Islet precursor cell (in vitro differentiated cells): ENCODE data around the gene TPST2.

Experiments
- DNase-seq: peaks from one replicate; pipeline ENCODE4 v3.0.0-alpha.2; 2018

Gene TPST2

DNA sequence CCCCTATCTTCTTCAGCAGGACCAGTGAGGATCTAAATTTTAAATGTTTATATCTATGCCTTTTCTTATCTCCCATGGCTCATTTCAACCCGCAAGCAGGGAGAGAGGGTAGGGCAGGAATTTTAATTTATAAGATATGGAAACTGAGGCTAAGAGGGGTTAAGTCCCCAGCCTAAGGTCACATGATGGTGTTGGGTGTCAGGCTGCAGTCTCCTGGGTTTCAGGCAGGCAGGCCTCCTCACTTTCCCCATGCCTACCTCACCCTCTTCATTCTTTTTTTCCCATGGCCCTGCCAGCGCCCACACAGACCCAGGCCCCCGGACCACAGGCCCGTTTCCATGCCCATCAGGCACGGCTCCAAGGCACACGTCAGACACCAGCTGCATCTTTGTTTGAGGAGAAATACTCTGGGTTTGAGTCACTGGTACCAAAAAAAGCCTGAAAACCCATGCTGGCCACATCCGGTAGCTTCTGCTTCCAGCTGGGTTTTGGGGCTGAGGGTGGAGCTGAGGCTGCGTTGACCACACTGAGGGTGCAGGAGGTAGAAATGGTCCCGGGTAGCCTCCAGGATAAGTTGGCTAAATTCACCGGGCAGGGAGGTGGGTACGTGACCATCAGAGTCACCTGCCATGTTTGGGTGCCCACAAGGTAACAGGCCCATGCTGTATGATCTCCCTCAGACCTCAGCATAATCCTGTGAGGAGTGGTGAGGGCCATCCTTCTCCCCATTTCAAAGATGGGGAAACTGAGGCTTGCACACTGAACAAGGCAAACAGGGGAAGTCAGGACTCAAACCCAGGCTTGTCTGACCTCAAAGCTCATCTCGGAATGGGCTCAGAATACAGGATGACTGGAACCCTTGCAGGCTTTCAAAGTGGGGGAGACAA, 20.4 kb upstream of the TPST2 start:
- no peak for DNase-seq

DNA sequence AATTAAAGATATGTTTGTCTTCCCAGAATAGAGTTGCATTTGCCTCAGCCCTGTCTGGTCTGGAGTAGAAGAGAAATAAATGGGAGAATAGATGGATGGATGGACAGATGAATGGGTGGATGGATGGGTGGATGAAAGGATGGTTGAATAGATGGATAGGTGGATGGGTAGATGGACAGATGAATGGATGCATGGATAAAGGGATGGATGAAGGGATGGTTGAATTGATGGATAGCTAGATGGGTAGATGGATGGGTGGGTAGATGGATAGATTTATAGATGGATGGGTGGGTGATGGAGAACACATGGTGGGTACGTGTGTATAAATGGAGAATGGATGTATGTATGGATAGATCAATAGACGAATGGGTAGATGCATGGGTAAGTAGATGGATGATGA, 19.4 kb upstream of the TPST2 start:
- no peak for DNase-seq

GRCh38 chr22:26608129-26608528, 18.2 kb upstream of the TPST2 start:
- no peak for DNase-seq

- DNase-seq, result no peak
Observed at GRCh38 chr22:26606611-26607010, 16.7 kb upstream of the TPST2 start.

- no peak for DNase-seq
Observed at GRCh38 chr22:26604368-26604767, 14.4 kb upstream of the TPST2 start.

GRCh38 chr22:26602127-26602526, 12.2 kb upstream of the TPST2 start:
- DNase-seq, result no peak

GRCh38 chr22:26601726-26602125, 11.8 kb upstream of the TPST2 start:
- DNase-seq, result no peak

GRCh38 chr22:26599505-26599904, 9.6 kb upstream of the TPST2 start:
- no peak for DNase-seq

DNA sequence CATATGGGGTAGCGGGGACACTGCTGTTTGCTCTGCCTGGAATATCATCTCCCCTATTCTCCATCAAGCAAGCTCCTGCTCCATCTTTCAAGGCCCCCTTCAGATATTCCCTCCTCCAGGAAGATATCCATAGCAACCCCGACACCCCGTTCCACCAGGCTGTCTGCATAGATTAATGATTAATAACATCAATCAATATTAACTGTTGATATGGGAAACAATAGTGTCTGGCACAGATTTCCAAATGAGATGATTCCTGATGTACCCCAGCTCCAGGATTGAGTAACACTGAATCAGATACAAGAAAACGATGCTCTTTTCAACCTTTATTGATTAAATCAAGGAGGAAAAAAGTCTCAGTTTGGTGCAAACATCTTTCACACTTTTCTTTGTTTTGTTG, 7.5 kb upstream of the TPST2 start:
- DNase-seq, result no peak

DNA sequence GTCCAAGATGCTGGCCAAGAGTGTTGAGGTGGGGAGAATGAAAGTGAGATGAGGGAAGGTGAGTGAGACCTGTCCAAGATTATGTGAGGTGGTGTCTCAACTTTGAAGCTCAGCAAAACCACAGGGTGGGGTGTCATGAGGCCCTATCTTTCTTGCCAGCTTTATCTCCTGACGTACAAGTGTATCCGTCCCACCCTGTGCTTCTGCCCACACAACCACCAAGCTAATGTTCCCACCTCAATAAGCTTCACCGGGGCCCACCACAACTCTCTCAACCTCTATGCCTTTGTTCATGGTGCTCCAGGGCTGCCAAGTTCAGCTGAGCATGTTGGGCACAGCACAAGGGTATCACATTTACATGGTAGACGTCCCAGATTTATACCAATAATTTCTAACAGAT, 7.1 kb upstream of the TPST2 start:
- DNase-seq, result no peak

- no peak for DNase-seq
Observed at GRCh38 chr22:26593763-26594162, 3.8 kb upstream of the TPST2 start.

- no peak for DNase-seq
Observed at GRCh38 chr22:26592421-26592891, 2.5 kb upstream of the TPST2 start.

GRCh38 chr22:26589367-26589844, 526 bp downstream of the TPST2 start:
- DNase-seq, result peak; percentile 75

DNA sequence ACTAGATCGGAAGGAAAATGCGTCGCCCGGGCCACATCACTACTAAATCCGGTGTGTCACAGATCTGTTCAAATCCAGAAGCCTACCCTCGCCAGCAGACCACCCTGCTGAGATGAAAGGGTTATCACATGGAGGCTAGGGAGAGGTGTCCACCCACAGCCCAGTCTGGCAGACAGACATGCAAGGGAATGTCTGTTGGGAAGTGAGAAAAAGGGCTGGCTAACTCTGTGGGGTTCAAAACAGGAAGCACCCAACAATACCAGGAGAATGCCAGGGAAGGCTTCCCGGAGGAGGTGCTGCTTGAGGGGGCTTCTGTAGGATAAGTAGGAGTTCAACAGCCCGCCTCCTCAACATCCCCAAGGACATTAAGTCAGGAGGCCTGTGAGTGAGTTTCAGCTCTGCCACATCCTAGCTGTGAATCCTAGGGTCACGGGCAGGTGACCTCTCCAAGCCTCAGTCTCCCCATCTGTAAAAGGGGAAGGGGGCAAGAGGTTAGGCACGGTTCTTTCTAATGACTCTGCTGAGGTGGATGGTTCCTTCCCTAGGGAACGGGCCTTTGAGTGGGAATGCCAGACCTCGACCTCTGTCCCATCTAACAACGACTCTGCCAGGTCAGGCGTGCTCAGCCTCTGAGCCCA, 1.1 kb downstream of the TPST2 start:
- no peak for DNase-seq

GRCh38 chr22:26587991-26588613, 1.8 kb downstream of the TPST2 start:
- DNase-seq, result no peak

DNA sequence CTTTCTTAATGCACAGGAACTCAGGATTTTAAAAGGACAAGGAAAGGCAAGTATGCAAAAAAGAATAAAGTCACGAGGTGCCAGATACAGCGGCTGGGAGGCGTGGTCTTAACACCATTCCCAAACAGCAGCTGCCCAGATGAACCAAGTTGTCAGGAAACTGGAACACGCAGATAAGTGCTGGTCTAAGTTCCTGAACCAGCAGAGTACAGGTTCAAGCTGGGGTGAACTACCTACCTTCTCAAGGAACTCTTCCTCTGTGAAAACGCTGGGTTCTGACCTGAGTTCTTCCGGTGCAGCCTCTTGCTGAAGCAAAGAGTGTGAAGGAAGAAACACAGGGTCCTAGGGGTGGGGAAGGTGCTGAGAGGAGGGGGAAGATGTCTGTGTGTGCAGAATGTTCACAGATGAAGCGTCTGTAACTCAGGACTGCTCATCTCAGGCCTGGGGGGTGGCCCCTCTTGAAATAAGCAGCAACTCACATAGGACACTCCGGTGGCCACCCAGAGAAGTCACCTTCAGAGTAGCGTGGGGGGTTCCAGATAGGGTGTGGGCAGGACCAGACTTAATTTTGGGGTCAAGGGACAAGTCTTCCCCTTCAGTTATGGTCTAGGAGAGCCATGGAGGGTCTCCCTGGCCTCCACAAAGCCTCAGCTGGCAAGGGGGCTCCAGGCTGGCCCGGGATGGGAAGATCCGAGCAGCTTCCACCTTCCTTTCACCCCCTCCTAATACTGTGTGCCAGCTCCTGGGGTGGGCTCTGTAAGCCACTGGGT, 3.2 kb downstream of the TPST2 start:
- DNase-seq, result no peak

DNA sequence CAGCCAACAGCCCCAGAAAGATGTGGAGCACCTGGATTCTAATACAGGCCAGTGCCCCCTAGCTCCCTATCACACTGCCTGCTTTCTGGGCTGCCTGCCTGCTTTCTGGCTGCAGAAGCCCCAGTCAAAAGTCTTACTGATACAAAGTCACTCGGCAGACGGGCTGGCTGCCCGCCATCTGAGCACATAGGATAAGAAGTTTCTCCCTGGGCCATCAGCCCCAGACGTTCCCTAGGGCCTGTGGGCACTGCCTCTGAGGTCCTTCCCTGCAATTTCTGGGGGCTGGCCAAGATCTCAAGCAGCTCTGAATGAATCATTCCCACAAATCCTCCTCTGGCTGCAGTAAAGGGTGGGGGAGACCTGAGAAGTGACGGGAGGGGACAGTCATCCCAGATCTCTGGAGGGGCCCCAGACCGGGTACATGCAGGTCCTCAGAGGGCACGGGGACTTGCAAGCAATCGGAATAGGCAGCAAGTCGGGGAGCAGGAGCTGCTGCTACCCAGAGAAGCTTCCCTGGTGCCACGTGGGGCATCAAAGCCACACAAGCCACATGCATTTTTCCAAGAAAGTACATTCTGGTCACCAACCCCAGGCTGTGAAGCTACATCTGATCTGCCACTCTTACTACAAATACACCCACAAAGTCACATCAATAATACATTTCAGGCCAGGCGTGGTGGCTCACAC, 4.7 kb downstream of the TPST2 start:
- DNase-seq, result no peak

DNA sequence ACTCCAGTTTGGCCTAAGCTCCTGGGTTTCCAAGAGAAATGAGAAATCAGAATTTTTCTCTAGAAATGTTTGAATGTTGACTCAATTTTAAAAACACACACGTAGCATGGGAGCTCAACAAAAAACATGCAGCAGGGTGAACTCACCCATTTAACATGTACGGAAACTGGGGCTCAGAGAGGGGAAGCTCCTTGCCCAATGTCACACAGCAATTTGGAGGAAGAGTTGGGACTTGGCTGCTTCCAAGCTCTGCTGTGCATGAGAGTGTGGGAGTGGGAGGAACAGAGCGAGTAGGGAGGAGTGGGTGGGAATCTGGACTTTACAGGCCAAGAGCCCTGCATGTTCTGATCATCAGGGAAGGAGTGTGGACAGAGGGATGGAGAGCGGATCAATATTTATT, 5.9 kb downstream of the TPST2 start:
- DNase-seq, result no peak

DNA sequence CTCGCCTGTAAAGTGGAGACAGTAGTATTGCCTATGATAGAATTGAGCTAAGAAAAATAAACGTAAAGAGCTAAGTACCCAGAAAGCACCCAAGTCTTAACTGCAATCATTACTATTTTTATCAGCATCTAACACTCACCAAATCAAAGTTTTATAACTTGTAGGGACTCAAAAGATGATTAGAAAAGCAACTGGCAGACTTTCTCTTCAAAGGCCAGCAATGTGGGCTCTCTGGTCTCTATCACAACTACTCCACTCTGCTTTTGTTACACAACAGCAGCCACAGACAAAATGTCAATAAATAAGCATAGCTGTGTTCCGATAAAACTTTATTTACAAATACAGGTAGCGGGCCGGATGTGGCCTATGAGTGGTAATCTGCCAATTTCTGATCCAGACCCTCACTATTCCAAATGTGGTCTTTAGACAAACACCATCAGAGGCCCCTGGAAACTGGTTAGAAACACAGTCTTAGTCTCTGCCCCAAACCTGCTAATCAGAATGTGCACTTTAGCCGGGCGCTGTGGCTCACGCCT, 8.2 kb downstream of the TPST2 start:
- DNase-seq, result no peak

DNA sequence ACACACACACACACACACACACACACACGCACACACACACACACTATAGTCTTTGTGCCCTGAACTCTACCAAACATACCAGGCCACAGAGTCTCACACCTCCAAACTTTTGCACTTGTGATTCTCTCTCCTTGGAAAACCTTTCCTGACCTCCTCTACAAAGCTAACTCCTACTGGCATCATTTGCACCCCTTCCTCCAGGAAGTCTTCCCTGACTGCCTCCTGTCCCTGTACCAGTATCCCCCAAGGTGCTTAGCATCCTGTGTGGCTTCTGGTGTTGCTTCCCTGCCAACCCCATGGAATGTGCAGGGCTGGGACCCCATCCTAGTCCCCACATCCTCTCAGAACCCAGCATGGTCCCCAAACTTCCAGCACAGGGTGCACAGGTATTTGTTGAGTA, 8.9 kb downstream of the TPST2 start:
- DNase-seq, result no peak

GRCh38 chr22:26580240-26580962, 9.5 kb downstream of the TPST2 start:
- no peak for DNase-seq
